HG03558 (cell line): ENCODE results near the gene IFIT1.
"Not testable (repeated sequence)": the region's sequence is repeated elsewhere in the genome, so short reads cannot be mapped to it uniquely, and the experiment has no call there.

Experiments
- ATAC-seq: cut with Tn5 transposase; IDR thresholded peaks from one replicate; pipeline ENCODE4 v1.9.1; 2021; ENCODE audit warnings: moderate number of reproducible peaks; ENCODE audit not compliant: unreplicated experiment; ENCODE audit errors: extremely low read depth

IFIT1 gene

DNA sequence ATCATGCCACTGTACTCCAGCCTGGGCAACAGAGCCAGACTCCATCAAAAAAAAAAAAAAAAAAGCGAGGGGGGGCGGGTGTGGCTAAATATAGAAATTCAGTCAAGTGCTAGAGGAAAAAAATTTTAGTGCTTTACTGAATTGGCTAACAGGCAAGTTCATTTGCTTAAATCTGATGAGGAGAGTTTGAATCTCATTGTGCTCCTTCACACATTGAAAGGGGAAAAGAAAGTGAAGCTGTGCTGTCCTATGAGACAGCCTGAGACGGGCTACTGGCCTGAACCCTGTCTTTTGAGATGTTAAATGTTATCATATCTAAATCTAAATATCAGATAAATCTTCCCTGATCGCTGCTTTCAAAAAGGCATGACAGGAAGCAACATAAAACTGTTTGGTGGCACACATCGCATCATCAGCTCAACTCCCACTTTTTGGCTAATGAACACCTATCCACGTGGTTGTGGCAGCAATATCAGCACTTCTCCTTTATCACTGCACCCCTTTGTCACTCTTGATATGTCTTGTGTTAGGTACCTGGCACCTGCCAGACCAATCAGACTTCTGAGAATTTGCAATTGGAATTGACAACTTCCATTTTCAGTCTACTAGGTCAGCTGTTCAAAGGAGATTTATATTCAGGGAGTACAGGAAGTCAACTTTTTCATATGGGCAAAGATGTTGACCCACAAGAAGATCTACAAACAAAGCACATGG lies 28.5 kb upstream of the IFIT1 start:
- ATAC-seq: no peak

- ATAC-seq: no peak
Observed at GRCh38 chr10:89364531-89364930, 27.9 kb upstream of the IFIT1 start.

GRCh38 chr10:89367529-89367928 lies 24.9 kb upstream of the IFIT1 start:
- no peak for ATAC-seq

DNA sequence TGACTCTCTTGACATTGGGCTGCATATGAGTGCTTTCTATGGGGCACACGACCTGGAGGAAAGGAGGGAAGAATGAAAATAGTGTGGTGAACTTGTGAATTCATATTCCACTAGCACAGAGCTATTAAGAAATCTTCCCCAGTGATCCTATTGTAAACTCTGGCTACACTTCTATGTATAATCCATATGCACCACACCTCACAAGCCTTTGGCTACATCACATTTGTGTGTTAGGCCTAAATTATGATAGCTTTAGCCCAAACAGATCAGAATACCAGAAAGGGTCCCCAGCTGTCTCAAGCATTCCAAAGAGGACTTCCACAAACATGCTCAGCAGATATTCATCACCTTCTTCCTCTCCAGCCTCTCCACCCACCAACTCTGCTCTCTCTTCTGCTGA lies 24.3 kb upstream of the IFIT1 start:
- no peak for ATAC-seq

- no peak for ATAC-seq
Observed at GRCh38 chr10:89369156-89370105, 23.0 kb upstream of the IFIT1 start.

DNA sequence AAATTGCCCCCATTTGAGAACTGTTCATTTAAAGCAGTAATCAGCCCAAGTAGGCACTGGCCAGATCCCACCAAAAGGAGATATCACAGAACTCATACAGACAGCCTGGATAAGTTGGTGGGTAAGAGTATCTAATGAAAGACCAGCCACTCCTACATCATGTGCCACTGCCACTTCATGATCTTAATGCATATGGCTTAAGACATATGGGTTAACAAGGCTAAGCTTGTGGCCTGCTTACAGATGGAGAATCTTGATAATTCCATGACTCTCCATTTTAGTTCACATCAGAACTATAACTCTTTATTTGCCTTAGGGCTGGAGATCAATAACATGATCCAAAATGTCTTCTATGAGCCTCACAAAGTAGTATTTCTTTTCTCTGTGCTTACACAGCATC lies 21.3 kb upstream of the IFIT1 start:
- no peak for ATAC-seq

- no peak for ATAC-seq
Observed at GRCh38 chr10:89371987-89372386, 20.4 kb upstream of the IFIT1 start.

- no peak for ATAC-seq
Observed at GRCh38 chr10:89373916-89374711, 18.3 kb upstream of the IFIT1 start.

DNA sequence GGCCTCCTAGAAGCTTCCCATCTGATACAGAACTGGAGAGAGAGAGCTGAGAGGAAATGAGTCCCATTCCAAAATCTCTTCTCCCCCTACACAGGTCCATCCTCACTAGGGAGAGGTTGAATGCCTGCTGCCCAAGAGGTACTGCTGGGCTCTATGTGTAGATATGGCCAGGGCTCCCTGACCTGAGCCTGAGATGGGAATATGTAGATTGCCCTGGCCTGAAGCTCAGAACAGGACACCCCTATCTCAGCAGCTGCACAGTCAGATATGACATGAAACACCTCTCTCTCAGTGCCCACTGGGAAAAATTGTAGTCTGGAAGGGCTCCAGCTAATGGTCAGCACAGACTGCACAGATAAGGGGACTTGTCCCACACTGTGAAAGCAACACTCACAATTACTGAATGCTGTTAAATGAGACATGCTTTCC lies 17.7 kb upstream of the IFIT1 start:
- ATAC-seq: no peak

GRCh38 chr10:89377705-89378637 lies 14.5 kb upstream of the IFIT1 start, which contains the start of gene IFIT1B:
Gene IFIT1B, plus strand, starts transcription at chr10:89378056. Its CDS starts 80 bp downstream, at chr10:89378136.
- ATAC-seq: no peak

DNA sequence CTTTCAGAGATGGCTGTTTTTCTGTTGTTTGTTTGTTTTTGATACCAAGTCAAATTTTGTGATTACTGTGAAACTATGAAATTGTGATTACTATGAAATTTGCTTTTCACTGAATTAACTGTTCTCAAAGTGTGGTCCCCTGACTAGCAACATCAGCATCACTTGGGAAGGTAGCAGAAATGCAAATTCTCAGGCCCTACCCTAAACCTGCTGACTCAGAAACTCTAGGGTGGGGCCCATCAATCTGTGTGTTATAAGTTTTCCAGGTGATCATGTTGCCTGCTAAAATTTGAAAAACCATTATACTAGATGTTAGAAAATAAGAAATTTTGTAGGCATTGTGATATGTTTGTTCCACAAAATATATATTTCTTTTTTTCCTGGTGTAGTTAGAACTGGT lies 13.3 kb upstream of the IFIT1 start:
- no peak for ATAC-seq

- no peak for ATAC-seq
Observed at GRCh38 chr10:89382757-89383156, 9.7 kb upstream of the IFIT1 start.

- ATAC-seq: no peak
Observed at GRCh38 chr10:89384474-89385340, 7.7 kb upstream of the IFIT1 start.

GRCh38 chr10:89388806-89389205 lies 3.6 kb upstream of the IFIT1 start:
- ATAC-seq: no peak

DNA sequence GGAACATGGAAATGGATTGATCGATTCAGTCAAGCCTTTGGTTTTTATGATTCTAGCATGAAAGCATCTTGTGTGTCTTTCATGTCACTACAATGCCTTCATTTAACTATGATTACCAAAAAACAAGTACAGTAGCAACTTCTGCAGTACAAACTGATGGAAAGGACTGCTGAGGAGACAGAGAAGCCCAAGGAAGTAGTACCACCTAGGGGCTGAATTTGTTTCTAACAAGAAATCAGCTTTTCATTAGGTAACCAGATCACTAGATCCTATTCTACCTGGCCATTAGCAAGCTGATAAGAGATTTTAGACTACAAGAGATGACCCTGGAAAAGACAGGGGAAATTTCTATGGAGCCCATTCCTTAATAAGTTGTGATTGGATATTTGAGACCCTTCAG lies 3.2 kb upstream of the IFIT1 start:
- ATAC-seq: no peak

DNA sequence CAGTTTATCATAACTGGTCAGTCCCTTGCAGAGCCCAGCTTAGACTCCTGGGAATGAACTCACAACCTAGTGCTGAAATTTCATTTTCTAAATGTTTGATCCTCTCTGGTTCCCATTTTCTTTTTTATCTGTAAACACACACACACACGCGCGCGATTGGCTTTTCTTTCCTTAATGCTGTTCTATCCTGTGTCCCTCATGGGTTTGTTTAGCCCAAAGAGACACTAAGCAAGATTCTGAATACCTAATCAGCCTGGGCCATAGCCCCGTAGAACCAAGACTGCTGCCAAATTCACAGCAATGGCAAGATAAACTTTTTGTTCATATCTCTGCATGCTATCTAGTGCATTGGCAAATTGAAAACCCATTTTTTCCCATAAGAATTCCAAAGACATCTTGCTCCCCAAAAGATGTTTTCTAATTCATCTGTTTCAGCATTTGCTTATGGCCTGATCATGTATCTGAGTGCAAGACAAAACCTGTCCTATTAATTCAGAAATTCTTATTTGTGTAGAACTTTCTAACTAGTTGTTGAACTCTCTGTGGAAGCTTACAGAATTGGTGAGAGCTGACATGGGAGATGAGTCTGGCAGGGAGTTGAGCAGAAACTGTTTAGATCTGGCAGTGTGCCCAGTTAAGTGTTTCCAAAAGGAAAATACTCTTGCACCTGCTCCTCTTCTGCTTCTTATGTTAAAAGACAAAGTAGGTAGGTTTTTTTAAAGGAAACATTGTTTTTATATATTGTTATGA lies 1.8 kb upstream of the IFIT1 start:
- no peak for ATAC-seq

- ATAC-seq: not testable (repeated sequence)
Observed at GRCh38 chr10:89391226-89391576, 1.2 kb upstream of the IFIT1 start.

GRCh38 chr10:89392974-89393373 lies 551 bp downstream of the IFIT1 start:
- ATAC-seq: no peak
